ENCODE measurements around the gene TRIM14.

Gene TRIM14

GRCh38 chr9:98047002-98047401, 72.0 kb downstream of the TRIM14 start:
- H3K27me3 ChIP-seq (replicated peaks) = no peaks in the 10 kb centered on the region
- H3K36me3 ChIP-seq (replicated peaks) = no peaks in the 10 kb centered on the region
- no peak for TF ChIP-seq CTCF (IDR thresholded peaks at IDR 0.05; ENCODE audit: low read depth, low read length, missing control alignments)
- in situ Hi-C loops (cut with HindIII; ENCODE audit: low pct_ligation_motif_present, low sequenced_read_pairs) = no loop called here
- H3K27ac ChIP-seq = no peak overlapping the region
- no peak overlapping the region for H3K4me3 ChIP-seq (ENCODE audit: low read depth, low read length)
- no peak for DNase-seq

DNA sequence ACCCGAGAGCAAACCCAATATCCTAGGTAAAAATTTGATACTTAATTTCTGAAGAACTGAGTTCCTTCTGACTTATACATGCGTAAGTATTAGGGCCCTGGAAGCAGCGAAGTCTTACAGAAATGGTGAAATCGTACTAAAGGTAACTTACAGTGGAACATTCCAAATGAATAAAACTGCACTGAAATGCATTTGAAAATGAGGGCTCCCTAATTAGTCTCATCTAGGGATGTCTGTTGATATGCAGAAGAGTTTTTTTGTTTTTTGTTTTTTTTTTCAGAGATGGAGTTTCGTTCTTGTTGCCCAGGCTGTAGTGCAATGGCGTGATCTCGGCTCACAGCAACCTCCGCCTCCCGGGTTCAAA, 72.9 kb downstream of the TRIM14 start:
- no peak overlapping the region for H3K27ac ChIP-seq
- no peaks in the 10 kb centered on the region for H3K27me3 ChIP-seq (replicated peaks)
- in situ Hi-C loops (cut with HindIII; ENCODE audit: low pct_ligation_motif_present, low sequenced_read_pairs) = no loop called here

GRCh38 chr9:98045234-98046179, 73.5 kb downstream of the TRIM14 start:
- Histone ChIP-seq H3K27me3 (replicated peaks) (no peaks in the 10 kb centered on the region), H3K4me3 (ENCODE audit: low read depth, low read length) (no peak overlapping the region), H3K27ac (no peak overlapping the region), H3K36me3 (replicated peaks) (no peaks in the 10 kb centered on the region)
- no peak for TF ChIP-seq CTCF (IDR thresholded peaks at IDR 0.05; ENCODE audit: low read depth, low read length, missing control alignments)
- in situ Hi-C loops (cut with HindIII; ENCODE audit: low pct_ligation_motif_present, low sequenced_read_pairs) = no loop called here
- no peak for DNase-seq

More for the DNA sequence above, 72.9 kb downstream of the TRIM14 start:
- no peak for DNase-seq
- TF ChIP-seq CTCF (IDR thresholded peaks at IDR 0.05; ENCODE audit: low read depth, low read length, missing control alignments) = no peak
- H3K36me3 ChIP-seq (replicated peaks) = no peaks in the 10 kb centered on the region
- no peak overlapping the region for H3K4me3 ChIP-seq (ENCODE audit: low read depth, low read length)

DNA sequence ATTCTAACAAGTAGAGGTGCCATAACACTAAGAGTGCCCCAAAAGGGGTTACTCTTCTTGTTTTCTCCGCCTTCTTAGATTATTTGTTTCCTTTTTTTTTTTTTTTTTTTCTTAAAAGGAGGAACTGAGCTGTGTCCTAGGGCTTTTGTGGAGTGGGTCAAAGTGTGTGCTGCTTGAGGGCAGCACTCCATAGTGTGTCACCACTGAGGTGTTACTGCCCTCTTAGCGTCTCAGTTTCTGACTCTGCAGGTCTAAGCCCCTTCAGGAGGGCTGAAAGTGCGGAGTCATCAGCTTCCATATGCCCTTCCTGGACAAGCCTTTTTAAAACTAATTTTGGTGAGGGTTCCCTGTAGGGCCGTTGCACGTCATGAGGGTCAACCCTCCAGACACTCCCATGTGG, 75.1 kb downstream of the TRIM14 start:
- no peak overlapping the region for H3K4me3 ChIP-seq (ENCODE audit: low read depth, low read length)
- H3K27ac ChIP-seq = no peak overlapping the region
- TF ChIP-seq CTCF (IDR thresholded peaks at IDR 0.05; ENCODE audit: low read depth, low read length, missing control alignments) = no peak
- no peak for DNase-seq
- in situ Hi-C loops (cut with HindIII; ENCODE audit: low pct_ligation_motif_present, low sequenced_read_pairs) = no loop called here
- H3K27me3 ChIP-seq (replicated peaks) = no peaks in the 10 kb centered on the region
- no peaks in the 10 kb centered on the region for H3K36me3 ChIP-seq (replicated peaks)

- in situ Hi-C loops (cut with HindIII; ENCODE audit: low pct_ligation_motif_present, low sequenced_read_pairs) = no loop called here
- TF ChIP-seq CTCF (IDR thresholded peaks at IDR 0.05; ENCODE audit: low read depth, low read length, missing control alignments) = no peak
Observed at GRCh38 chr9:98040212-98040611, 78.8 kb downstream of the TRIM14 start.

More at GRCh38 chr9:98040212-98040611, 78.8 kb downstream of the TRIM14 start:
- Histone ChIP-seq H3K27ac (no peak overlapping the region), H3K36me3 (replicated peaks) (no peaks in the 10 kb centered on the region), H3K4me3 (ENCODE audit: low read depth, low read length) (no peak overlapping the region), H3K27me3 (replicated peaks) (no peaks in the 10 kb centered on the region)
- no peak for DNase-seq
